HG03378 (cell line): ENCODE data around the gene TOMM20L.
A peak's percentile ranks its signal among the peaks of the same experiment; 100 is the strongest.
"Not testable (repeated sequence)": the region's sequence is repeated elsewhere in the genome, so short reads cannot be mapped to it uniquely, and the experiment has no call there.

Experiments used
- ATAC-seq: cut with Tn5 transposase; IDR thresholded peaks from one replicate; pipeline ENCODE4 v1.9.1; 2021; ENCODE audit warnings: mild to moderate bottlenecking, moderate library complexity; ENCODE audit not compliant: unreplicated experiment

The TOMM20L gene

GRCh38 chr14:58395812-58396788, at the start of gene TOMM20L:
Gene TOMM20L (plus strand): TSS chr14:58395930. CDS start chr14:58395958, 28 bp downstream.
- peak; percentile 81 for ATAC-seq

DNA sequence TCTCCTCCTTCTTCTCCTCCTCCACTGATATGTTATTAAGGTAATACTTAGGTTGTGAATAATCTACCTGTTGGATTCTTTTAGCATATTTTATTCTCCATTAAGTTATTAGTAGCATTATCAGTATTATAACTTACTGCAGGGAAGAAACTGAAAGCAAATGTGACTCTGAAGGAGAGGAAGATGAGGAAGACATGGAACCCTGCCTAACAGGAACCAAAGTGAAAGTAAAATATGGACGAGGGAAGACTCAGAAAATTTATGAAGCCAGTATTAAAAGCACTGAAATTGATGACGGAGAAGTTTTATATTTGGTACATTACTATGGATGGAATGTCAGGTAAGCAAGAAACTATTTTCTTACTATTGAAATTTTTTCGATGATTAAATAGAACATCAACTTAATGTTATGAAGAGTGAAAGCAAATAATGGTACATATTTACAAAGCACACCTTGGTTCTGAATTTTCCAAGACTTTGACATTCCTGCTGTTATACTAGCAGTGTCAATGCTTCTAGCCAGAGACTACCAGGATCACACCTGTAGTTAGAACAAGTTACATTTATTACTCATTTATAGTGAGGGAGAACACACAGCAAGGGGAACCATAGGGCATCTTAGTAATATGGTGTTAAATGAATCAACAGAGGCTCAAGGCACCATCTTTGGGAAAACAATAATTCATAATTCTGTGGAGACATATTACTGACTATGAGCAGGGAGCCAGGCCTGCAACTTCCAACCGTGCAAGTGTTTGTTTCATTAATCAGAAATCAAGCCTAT, 42.0 kb upstream of the TOMM20L start:
- no peak for ATAC-seq

GRCh38 chr14:58354808-58355207, 40.9 kb upstream of the TOMM20L start:
- ATAC-seq: no peak

DNA sequence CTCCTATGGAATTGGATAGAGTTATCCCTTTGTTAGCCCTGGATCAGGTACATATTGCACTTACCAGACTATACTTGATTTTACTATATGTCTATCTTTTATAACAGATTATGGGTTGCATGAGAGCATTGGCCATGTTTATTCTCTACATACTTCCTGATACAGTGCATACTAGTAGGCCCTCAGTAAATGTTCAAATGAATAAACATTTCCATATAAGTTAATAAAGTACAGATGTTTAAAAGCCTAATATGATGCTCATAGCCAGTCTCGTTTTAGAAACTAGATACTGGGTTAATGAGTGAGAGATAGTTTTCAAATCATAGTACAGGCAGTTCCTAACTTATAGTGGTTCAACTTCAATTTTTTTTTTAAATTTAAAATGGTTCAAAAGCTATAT, 39.5 kb upstream of the TOMM20L start:
- no peak for ATAC-seq

GRCh38 chr14:58362272-58362671, 33.5 kb upstream of the TOMM20L start:
- ATAC-seq: not testable (repeated sequence)

GRCh38 chr14:58362798-58363412, 32.8 kb upstream of the TOMM20L start:
- no peak for ATAC-seq

GRCh38 chr14:58364316-58364715, 31.4 kb upstream of the TOMM20L start:
- no peak for ATAC-seq

DNA sequence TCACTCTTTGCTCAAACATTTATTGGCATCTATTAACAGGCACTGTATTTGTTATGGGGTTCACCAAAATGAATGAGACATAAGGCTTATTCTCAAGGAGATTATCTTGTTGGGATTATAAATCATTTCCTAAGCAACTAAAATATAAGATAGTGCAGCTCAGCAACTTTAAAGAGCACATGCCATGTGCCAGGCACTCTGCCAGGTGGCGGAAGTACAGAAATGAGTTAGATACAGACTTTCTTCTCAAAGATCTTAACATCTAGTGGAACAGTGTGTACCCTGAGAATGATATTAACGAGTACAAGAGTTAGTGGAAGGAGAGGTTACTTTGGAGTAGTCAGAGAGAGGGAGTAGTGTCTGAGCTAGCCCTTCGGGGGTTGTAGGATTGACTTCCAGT, 28.4 kb upstream of the TOMM20L start:
- no peak for ATAC-seq

- ATAC-seq: no peak
Measured at GRCh38 chr14:58368956-58369355, 26.8 kb upstream of the TOMM20L start.

GRCh38 chr14:58376791-58377190, 18.9 kb upstream of the TOMM20L start:
- no peak for ATAC-seq

GRCh38 chr14:58390830-58391229, 4.9 kb upstream of the TOMM20L start:
- no peak for ATAC-seq

DNA sequence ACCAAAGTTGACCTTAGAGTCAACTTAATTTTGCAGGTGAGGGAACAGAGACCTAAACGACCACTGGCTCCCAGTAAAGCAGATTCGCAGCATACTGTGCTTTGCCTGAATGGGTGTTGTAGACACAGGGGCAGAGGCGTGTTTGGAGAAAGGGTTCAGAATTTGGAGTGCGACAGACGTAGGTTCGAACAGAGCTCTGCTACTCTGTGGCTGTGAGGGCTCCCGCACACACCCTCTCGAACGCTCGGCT, 243 bp upstream of the TOMM20L start:
- no peak for ATAC-seq

DNA sequence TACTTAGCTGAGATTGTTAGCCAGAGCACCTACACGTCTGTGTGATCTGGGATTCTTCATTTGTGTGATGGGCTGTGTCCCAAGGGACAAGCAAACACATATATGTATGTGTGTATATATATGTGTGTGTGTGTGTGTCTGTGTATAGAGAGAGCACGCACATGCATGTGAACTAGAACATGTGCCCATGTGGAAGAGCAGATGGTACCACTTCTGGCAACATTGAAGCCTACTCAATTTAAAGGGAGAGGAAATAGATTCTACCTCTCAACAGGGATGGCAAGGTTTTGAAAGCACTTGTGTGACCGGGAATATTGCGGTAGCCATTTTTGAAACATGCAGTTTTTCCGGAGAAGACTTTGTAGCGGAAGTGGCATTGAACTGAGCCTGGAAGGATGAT, 1.4 kb downstream of the TOMM20L start:
- no peak for ATAC-seq

DNA sequence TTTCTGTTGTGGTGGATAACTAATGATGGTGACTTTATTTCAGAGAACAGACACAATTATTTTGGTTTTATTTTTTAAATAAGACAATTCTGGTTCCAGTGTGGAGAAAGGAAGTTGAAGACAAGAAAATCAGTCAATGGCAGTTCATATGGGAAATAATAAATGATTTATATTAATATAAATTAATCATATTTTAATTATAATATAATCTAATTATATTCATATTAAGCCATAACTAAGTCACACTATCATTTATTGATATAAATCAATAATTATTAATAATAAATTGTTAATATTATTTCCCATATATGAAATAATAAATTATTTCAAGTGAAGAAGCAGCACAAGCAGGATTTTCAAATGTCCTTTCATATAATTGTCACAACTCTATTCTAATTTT, 2.8 kb downstream of the TOMM20L start:
- ATAC-seq: no peak

DNA sequence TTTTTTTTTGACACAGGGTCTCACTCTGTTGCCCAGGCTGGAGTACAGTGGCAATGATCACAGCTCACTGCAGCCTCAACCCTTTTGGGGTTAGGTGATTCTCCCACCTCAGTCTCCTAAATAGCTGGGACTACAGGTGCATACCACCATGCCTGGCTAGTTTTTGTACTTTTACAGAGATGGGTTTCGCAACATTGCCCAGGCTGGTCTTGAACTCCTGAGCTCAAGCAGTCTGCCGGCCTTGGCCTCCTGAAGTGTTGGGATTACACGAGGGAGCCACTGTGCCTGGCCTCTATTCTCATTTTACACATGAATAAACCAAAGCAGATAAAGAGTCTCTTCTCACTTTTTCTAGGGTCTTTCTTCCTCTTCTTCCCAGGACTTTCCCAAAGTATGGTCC, 3.2 kb downstream of the TOMM20L start:
- no peak for ATAC-seq

DNA sequence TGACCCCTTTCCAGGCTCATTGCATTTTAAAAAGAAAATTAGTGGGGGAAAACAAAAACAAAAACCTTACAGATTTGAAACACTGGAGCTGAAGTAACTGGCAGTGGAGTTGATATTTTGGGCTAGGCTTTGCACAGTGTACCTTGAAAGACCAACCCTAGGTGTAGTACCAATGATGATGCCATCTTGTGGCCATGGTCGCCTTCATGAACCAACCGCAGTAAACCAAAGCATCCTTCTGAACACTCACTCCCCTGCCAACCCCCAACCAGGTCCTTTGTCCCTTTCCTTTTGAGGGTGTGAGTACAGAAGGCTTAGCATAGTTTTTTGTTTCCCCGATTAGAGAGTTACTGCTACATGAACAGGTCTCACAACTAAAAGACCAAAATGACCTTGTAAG, 5.9 kb downstream of the TOMM20L start:
- no peak for ATAC-seq

GRCh38 chr14:58408681-58409215, 13.0 kb downstream of the TOMM20L start:
- ATAC-seq: no peak

GRCh38 chr14:58414845-58415244, 19.1 kb downstream of the TOMM20L start:
- ATAC-seq: no peak

DNA sequence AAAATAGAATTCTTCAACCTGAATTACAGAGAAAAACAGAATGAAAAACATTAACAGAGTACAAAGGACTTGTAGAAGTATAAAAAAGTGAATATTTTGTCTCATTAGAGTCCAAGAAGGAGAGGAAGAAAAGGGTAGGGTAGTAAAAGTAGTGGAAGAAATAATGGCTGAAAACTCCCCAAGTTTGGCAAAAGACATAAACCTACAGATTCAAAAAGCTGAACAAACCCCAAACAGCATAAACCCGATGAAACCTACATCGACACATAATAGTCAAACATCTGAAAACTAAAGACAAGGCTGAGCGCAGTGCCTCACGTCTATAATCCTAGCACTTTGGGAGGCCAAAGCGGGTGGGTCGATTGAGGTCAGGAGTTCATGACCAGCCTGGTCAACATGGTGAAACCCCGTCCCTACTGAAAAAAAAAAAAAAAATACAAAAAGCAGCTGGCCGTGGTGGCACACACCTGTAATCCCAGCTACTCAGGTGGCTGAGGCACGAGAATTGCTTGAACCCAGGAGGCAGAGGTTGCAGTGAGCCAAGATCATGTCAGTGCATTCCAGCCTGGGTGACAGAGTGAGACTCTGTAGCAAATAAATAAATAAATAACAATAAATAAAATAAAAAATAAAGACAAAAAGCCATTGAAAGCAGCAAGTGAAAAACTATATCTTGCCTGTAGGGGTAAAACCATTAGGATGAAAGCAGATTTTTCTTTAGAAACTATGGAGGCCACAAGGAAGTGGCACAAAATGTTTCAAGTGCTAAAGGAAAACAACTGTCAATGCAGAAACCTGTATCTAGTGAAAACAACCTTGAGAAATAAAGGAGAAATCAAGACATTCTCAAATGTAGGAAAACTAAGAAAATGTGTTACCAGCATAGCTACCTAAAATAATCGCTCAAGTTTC, 20.2 kb downstream of the TOMM20L start:
- no peak for ATAC-seq

DNA sequence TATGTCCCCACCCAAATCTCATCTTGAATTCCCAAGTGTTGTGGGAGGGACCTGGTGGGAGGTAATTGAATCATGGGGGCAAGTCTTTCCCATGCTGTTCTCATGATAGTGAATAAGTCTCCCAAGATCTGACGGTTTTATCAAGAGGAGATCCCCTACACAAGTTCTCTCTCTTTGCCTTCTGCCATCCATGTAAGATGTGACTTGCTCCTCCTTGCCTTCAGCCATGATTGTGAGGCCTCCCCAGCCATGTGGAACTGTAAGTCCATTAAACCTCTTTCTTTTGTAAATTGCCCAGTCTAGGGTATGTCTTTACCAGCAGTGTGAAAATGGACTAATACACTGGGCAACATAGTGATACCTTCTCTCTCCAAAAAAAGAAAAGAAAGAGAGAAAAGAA, 21.2 kb downstream of the TOMM20L start:
- ATAC-seq: not testable (repeated sequence)
